Right lobe of liver (tissue), 6 donors: ENCODE results near the gene AQP7. TPM values are rescaled to one million over a fixed set of nuclear protein-coding genes. Genes with fewer than 3 reads are reported as not detected.
"Not testable (repeated sequence)": the region's sequence is repeated elsewhere in the genome, so short reads cannot be mapped to it uniquely, and the experiment has no call there.

Source experiments
- ATAC-seq, 4 donors: fragments of 200-7000 bp; cut with Tn5 transposase; one replicate each; pipeline ENCODE4 v1.9.1; 2020; ENCODE audit warnings: mild to moderate bottlenecking in 4 of 4, moderate library complexity in 4 of 4
- DNase-seq, 3 donors: peaks; one replicate each; pipeline ENCODE4 v3.0.0-alpha.2; 2020
- H3K27ac ChIP-seq, 3 donors: fragments of 200-600 bp; one replicate each; pipeline ENCODE4 v1.8.0; 2022
- H3K27me3 ChIP-seq, 2 donors: fragments of 200-600 bp; one replicate each; pipeline ENCODE4 v1.8.0; 2022
- H3K36me3 ChIP-seq, 4 donors: fragments of 200-600 bp; sonication (generic) in 1 of 4; one replicate each; pipeline versions ENCODE4 v1.5.1 to v1.8.0; 2017 to 2022; ENCODE audit warnings: control low read depth in 1 of 4
- H3K4me1 ChIP-seq, 4 donors: fragments of 200-600 bp; sonication (generic) in 1 of 4; one replicate each; pipeline versions ENCODE4 v1.5.1 to v1.8.0; 2017 to 2022; ENCODE audit warnings: control low read depth in 1 of 4
- H3K4me3 ChIP-seq, 3 donors: fragments of 200-600 bp; one replicate each; pipeline ENCODE4 v1.8.0; 2022
- H3K9me3 ChIP-seq, 4 donors: fragments of 200-600 bp; sonication (generic) in 1 of 4; one replicate each; pipeline versions ENCODE4 v1.5.1 to v1.8.0; 2017 to 2022; ENCODE audit warnings: control low read depth in 1 of 4
- POLR2A ChIP-seq: fragments of 450-650 bp; IDR thresholded peaks from one replicate; pipeline ENCODE4 v1.6.1; 2017; ENCODE audit warnings: antibody characterized with exemption, mild to moderate bottlenecking
- WGBS: methylation state at CpG from one replicate; pipeline ENCODE4 v1.1.6; 2018; ENCODE audit warnings: low coverage, low lambda C conversion rate; ENCODE audit not compliant: insufficient coverage; ENCODE audit errors: missing lambda C conversion rate; 5-methylcytosine and 5-hydroxymethylcytosine counted together
- intact Hi-C, 2 donors: fragments of 100-400 bp; cut with DNase I; formaldehyde crosslinking; loops; one replicate each; pipeline versions ENCODE4 v1.11.2 to v1.14.1; 2022
- long read RNA-seq: library from polyadenylated mRNA; unstranded; transcript quantifications from one replicate; pipeline ENCODE4 v2.0.0, GENCODE V29; 2019
- total RNA-seq, 6 experiments: library from RNA; depleted of rRNA in 2 of 6; stranded (reverse); fragments of >200 nt in 2 of 6; fragmentation: NEBNext Ultra II Directional in 3 of 6; extraction: Animal tissue kit (Norgen Biotek cat#: 25700) in 3 of 6; gene quantifications; one replicate each; pipeline versions ENCODE4 v1.1.0 to v1.2.4, GENCODE V29; 2016 to 2023
- TF ChIP-seq, protein P1 (sequence below), 4 donors: fragments of 200-600 bp in 3 of 4; fragments of 450-650 bp in 1 of 4; IDR thresholded peaks; one replicate each; pipeline versions ENCODE4 v1.5.1 to v1.8.0; 2016 to 2022; ENCODE audit warnings: antibody characterized with exemption in 4 of 4, mild to moderate bottlenecking in 2 of 4
- donor health status: DM: no; HTN: yes; CAD: no.
- donor health status: DM: no; HTN: no; CAD: no.
- donor health status: DM: no; HTN: no; CAD: no.
- donor health status: DM: no; HTN: yes; CAD: no.
- donor health status: DM: no; HTN: yes; CAD: no.

Gene AQP7
- 10 to 100 TPM; 10.4 to 25.1 (median 16.6) TPM for total RNA-seq
- long read RNA-seq, partial matches to known transcripts = 0 of 4 reads
- long read RNA-seq, other reads (novel, unspliced or antisense) = 3 of 4 reads

DNA sequence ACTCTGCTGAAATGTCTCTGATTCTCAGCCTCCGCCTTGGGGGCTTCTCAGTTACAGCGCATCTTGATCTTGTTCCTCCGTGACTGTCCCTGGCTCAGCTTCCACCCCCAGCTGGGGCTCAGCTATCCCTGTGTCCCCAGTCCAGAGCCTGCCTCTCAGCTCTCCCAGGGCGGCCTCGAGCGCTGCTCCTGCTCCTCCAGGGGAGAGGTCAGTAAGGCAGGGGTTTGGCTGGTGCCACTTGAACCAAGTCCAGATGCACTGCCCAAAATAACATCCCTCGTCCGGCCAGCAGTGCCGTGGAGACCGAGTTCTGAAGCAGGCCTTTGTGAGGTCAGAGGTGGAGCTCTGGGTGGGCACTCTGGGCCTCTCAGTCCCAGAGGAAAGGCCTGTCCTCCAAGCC is at the start of gene AQP7:
TSS of gene AQP7 (minus strand) at position 198 of the 400 bp plus-strand sequence. CDS start 1,306 bp downstream, outside the sequence.
- WGBS = 92% methylated on average over 2 of the region's 10 CpGs
- H3K4me1 ChIP-seq, H3K36me3 ChIP-seq, ATAC-seq, DNase-seq, H3K9me3 ChIP-seq, H3K27me3 ChIP-seq, H3K27ac ChIP-seq, H3K4me3 ChIP-seq: not testable (repeated sequence)
- intact Hi-C loops = loop anchor here in 1 of 2 donors (5.0 kb wide), 1 partner anchor 65 kb away; no protein-coding TSS in a partner anchor

DNA sequence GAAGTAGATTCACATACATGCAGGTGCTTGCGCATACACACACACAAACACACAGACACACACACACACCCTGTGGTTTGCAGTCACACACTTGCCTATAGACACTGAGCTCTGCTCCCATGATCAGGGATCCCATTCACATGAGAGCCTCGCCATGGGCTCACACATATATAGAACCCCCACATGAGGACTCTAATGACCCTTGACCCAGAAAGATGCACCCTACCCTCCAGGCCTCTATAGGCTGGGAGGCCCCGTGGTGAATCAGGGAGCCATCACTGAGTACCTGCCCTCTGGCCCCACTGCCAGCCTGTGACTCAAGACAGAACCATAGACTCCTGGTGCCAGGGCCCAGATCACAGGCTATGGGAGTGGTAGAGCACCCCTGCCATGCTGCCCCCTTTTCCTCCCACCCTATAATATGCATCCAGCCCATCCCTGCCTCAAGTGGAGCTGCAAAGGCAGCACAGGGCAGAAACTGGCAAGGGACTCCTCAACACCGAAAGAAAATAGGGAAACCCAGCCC is 48.3 kb upstream of the AQP7 start:
- Histone ChIP-seq H3K27me3 (no peaks in the 10 kb centered on the region), H3K4me1 (peaks cover 0 to 31% (median 2%) of the 10 kb centered on the region in 4 donors), H3K4me3 (no peak overlapping the region), H3K9me3 (no peaks in the 10 kb centered on the region), H3K36me3 (no peaks in the 10 kb centered on the region), H3K27ac (no peak overlapping the region)
- intact Hi-C loops = no loop called here
- DNase-seq = no peak
- TF ChIP-seq POLR2A = no peak
- TF ChIP-seq, protein P1, sequence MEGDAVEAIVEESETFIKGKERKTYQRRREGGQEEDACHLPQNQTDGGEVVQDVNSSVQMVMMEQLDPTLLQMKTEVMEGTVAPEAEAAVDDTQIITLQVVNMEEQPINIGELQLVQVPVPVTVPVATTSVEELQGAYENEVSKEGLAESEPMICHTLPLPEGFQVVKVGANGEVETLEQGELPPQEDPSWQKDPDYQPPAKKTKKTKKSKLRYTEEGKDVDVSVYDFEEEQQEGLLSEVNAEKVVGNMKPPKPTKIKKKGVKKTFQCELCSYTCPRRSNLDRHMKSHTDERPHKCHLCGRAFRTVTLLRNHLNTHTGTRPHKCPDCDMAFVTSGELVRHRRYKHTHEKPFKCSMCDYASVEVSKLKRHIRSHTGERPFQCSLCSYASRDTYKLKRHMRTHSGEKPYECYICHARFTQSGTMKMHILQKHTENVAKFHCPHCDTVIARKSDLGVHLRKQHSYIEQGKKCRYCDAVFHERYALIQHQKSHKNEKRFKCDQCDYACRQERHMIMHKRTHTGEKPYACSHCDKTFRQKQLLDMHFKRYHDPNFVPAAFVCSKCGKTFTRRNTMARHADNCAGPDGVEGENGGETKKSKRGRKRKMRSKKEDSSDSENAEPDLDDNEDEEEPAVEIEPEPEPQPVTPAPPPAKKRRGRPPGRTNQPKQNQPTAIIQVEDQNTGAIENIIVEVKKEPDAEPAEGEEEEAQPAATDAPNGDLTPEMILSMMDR (IDR thresholded peaks at IDR 0.05) = no peak
- no peak for ATAC-seq
- 93% methylated on average over 3 of the region's 4 CpGs for WGBS

DNA sequence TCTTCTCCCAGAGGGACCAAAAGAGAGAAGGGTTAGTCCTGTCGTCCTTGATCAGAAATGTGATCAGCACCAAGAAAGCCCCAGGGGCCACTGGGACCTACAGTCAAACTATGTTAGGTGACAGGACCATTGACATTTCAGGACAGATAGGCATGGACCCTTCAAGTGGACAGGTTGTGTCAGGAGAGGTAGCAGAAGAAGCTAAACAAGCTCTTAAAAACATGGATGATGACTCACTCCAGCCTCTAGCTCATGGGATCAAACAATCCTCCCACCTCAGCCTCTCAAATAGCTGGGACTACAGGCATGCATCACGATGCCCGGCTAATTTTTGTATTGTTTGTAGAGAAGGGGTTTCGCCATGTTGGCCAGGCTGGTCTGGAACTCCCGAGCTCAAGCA is 47.3 kb upstream of the AQP7 start:
- Histone ChIP-seq H3K4me1 (peaks cover 0 to 41% (median 4%) of the 10 kb centered on the region in 4 donors), H3K36me3 (peaks cover 0 to 4% (median 0%) of the 10 kb centered on the region in 4 donors), H3K27me3 (no peaks in the 10 kb centered on the region), H3K9me3 (no peaks in the 10 kb centered on the region), H3K4me3 (no peak overlapping the region), H3K27ac (no peak overlapping the region)
- no peak for TF ChIP-seq POLR2A
- TF ChIP-seq, protein P1 (IDR thresholded peaks at IDR 0.05) = no peak
- intact Hi-C loops = no loop called here
- DNase-seq = no peak
- ATAC-seq = no peak
- WGBS = 100% methylated on average over 5 of the region's 5 CpGs

DNA sequence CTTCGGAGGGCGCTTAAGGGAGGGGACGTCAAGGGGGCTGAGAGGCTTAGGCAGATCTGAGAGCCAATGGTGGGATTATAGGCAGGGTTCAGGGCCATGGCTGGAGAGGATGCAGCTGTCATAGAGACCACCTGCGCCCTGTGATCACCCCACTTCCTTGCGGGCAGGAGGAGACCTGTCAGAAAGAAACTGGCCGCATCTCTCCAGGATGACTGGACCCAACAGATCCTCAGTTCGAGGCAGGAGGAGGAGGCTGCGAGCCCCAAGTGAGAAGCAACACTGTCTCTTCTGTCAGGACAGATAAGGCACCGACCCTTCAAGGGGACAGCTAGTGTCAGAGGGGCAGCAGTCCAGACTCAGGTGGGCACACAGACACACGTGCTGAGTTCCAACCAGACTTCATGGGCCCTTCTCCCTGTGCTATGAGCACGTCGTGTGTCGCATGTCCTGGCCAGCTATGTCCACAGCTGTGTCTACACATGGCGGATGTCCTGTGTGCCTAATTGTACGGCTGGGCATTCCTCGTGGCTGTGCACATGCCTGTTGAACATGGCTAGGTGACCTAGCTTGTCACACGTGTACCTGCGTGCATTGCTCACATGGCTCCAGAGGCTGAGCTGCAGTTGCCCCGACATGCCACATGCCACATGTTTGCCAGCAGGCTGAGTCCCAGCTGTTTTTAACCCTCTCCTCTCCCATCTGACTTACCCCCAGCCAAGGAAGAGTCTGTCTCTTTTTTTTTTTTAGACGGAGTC is 45.6 kb upstream of the AQP7 start:
- peak; percentile 0 to 6 (median 3) for ATAC-seq
- no peaks in the 10 kb centered on the region for H3K9me3 ChIP-seq
- 24% methylated on average over 4 of the region's 20 CpGs for WGBS
- peak overlapping the region; percentile 68 to 73 (median 73) for H3K4me3 ChIP-seq
- intact Hi-C loops = no loop called here
- DNase-seq = peak; percentile 52 to 69 (median 66)
- H3K27ac ChIP-seq = peak overlapping the region in 2 of 3 donors; percentile 89 to 93
- TF ChIP-seq, protein P1 (IDR thresholded peaks at IDR 0.05) = no peak
- no peak for TF ChIP-seq POLR2A
- peaks cover 0 to 43% (median 8%) of the 10 kb centered on the region in 4 donors for H3K4me1 ChIP-seq
- no peaks in the 10 kb centered on the region for H3K27me3 ChIP-seq
- H3K36me3 ChIP-seq = peaks cover 0 to 14% (median 0%) of the 10 kb centered on the region in 4 donors
